ENCODE measurements around the gene NAALADL2. TPM values are rescaled to one million over a fixed set of nuclear protein-coding genes. Genes with fewer than 3 reads are reported as not detected.

NAALADL2 gene
- total RNA-seq, 4 donors from 2014 or later, result 10.3 to 16.7 (median 10.9) TPM

GRCh38 chr3:174862666-174863065 lies 3.5 kb downstream of the NAALADL2 start:
- Histone ChIP-seq H3K27ac (no peak overlapping the region), H3K4me3 (no peak overlapping the region), H3K36me3 (no peaks in the 10 kb centered on the region), H3K9me3 (no peaks in the 10 kb centered on the region), H3K27me3 (no peaks in the 10 kb centered on the region), H3K4me1 (no peaks in the 10 kb centered on the region)
- TF ChIP-seq POLR2A (IDR thresholded peaks at IDR 0.05) (no peak), EP300 (IDR thresholded peaks at IDR 0.05) (no peak)
- TF ChIP-seq, protein P1, sequence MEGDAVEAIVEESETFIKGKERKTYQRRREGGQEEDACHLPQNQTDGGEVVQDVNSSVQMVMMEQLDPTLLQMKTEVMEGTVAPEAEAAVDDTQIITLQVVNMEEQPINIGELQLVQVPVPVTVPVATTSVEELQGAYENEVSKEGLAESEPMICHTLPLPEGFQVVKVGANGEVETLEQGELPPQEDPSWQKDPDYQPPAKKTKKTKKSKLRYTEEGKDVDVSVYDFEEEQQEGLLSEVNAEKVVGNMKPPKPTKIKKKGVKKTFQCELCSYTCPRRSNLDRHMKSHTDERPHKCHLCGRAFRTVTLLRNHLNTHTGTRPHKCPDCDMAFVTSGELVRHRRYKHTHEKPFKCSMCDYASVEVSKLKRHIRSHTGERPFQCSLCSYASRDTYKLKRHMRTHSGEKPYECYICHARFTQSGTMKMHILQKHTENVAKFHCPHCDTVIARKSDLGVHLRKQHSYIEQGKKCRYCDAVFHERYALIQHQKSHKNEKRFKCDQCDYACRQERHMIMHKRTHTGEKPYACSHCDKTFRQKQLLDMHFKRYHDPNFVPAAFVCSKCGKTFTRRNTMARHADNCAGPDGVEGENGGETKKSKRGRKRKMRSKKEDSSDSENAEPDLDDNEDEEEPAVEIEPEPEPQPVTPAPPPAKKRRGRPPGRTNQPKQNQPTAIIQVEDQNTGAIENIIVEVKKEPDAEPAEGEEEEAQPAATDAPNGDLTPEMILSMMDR (IDR thresholded peaks at IDR 0.05), result no peak
- 59 to 61% methylated on average over 3 of the region's 3 CpGs for WGBS, 2 donors
- no peak for DNase-seq (ENCODE audit: low spot score in 2 of 2)

GRCh38 chr3:174863488-174863887 lies 4.4 kb downstream of the NAALADL2 start:
- H3K27me3 ChIP-seq, result no peaks in the 10 kb centered on the region
- DNase-seq (ENCODE audit: low spot score in 2 of 2), result no peak
- TF ChIP-seq EP300 (IDR thresholded peaks at IDR 0.05) (no peak), POLR2A (IDR thresholded peaks at IDR 0.05) (no peak)
- TF ChIP-seq, protein P1 (IDR thresholded peaks at IDR 0.05), result no peak
- no peaks in the 10 kb centered on the region for H3K36me3 ChIP-seq
- H3K4me1 ChIP-seq, result no peaks in the 10 kb centered on the region
- H3K9me3 ChIP-seq, result no peaks in the 10 kb centered on the region
- no peak overlapping the region for H3K27ac ChIP-seq
- no peak overlapping the region for H3K4me3 ChIP-seq

DNA sequence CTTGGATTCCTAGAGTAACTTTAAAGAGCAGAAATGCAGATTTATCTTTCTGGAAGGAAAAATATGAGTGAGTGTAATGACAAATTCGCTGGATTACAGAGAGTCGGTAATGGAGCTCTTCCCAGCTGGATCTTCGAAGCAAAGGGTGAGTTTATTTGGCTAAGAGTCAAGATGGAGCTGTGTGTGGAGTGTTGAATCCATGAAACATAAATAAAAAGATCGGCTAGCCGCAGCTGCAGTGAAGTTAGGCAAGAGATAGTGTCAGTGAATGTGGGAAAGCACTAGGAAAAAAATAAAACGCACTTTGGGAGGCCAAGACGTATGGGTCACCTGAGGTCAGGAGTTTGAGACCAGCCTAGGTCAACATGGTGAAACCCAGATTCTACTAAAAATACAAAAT lies 10.3 kb downstream of the NAALADL2 start:
- Histone ChIP-seq H3K4me1 (no peaks in the 10 kb centered on the region), H3K4me3 (no peak overlapping the region), H3K27ac (no peak overlapping the region), H3K27me3 (no peaks in the 10 kb centered on the region), H3K36me3 (no peaks in the 10 kb centered on the region), H3K9me3 (no peaks in the 10 kb centered on the region)
- TF ChIP-seq, protein P1 (IDR thresholded peaks at IDR 0.05), result no peak
- TF ChIP-seq EP300 (IDR thresholded peaks at IDR 0.05) (no peak), POLR2A (IDR thresholded peaks at IDR 0.05) (no peak)
- DNase-seq (ENCODE audit: low spot score in 2 of 2), result no peak
- 61 to 74% methylated on average over 7 of the region's 7 CpGs for WGBS, 2 donors

GRCh38 chr3:174873832-174874657 lies 14.9 kb downstream of the NAALADL2 start:
- no peaks in the 10 kb centered on the region for H3K36me3 ChIP-seq
- H3K4me1 ChIP-seq, result no peaks in the 10 kb centered on the region
- H3K4me3 ChIP-seq, result no peak overlapping the region
- no peaks in the 10 kb centered on the region for H3K27me3 ChIP-seq
- no peak overlapping the region for H3K27ac ChIP-seq
- WGBS, 2 donors, result 73 to 87% methylated on average over 3 of the region's 3 CpGs
- no peaks in the 10 kb centered on the region for H3K9me3 ChIP-seq
- no peak for DNase-seq (ENCODE audit: low spot score in 2 of 2)
- TF ChIP-seq EP300 (IDR thresholded peaks at IDR 0.05) (no peak), POLR2A (IDR thresholded peaks at IDR 0.05) (no peak)
- TF ChIP-seq, protein P1 (IDR thresholded peaks at IDR 0.05), result no peak

DNA sequence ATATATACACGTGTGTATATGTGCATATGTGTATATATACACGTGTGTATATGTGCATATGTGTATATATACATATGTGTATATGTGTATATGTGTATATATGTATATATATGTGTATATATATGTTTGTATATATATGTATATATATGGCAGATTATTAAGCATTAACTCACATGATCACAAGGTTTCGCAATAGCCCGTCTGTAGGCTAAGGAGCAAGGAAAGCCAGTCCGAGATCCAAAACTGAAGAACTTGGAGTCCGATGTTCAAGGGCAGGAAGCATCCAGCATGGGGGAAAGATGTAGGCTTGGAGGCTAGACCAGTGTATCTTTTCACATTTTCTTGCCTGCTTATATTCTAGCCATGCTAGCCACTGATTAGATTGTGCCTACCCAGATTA lies 23.7 kb downstream of the NAALADL2 start:
- Histone ChIP-seq H3K27me3 (no peaks in the 10 kb centered on the region), H3K36me3 (no peaks in the 10 kb centered on the region), H3K9me3 (no peaks in the 10 kb centered on the region), H3K4me1 (no peaks in the 10 kb centered on the region), H3K4me3 (no peak overlapping the region), H3K27ac (no peak overlapping the region)
- no peak for TF ChIP-seq POLR2A (IDR thresholded peaks at IDR 0.05)
- no peak for TF ChIP-seq EP300 (IDR thresholded peaks at IDR 0.05)
- TF ChIP-seq, protein P1 (IDR thresholded peaks at IDR 0.05), result no peak
- 95 to 97% methylated on average over 6 of the region's 6 CpGs for WGBS, 2 donors
- DNase-seq (ENCODE audit: low spot score in 2 of 2), result no peak
